ENCODE results near the gene BUD13. TPM values are rescaled to one million over a fixed set of nuclear protein-coding genes. Genes with fewer than 3 reads are reported as not detected.

The BUD13 gene
- total and polyA plus RNA-seq, 11 donors, result 4.3 to 10.0 (median 7.1) TPM

DNA sequence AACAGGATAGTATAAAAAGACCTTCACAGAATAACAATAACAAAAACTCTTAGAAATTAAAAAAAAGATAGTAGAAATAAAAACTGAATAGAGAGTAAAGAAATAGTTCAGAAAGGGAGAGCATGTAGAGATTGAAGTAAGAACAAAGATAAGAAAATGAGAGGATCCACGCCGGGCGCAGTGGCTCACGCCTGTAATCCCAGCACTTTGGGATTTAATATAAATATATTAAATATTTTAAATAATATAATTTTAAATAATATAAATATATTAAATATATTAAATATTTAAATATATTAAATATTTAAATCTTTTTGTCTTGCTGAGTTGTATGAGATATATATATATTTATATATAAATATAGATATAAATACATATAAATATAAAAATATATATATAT is 39.3 kb upstream of the BUD13 start:
- no peak overlapping the region for H3K4me3 ChIP-seq
- H3K36me3 ChIP-seq, result no peaks in the 10 kb centered on the region
- no peak overlapping the region for H3K27ac ChIP-seq
- 84 to 97% (median 91%) methylated on average over 4 of the region's 4 CpGs for WGBS, 4 donors
- TF ChIP-seq POLR2A (IDR thresholded peaks at IDR 0.05), result no peak
- H3K4me1 ChIP-seq, result peaks cover 0 to 14% (median 0%) of the 10 kb centered on the region in 12 donors
- intact Hi-C loops (cut with DNase I), result no loop called here
- no peak for ATAC-seq
- H3K27me3 ChIP-seq, result no peaks in the 10 kb centered on the region
- H3K9me3 ChIP-seq, result peaks cover 0 to 4% (median 0%) of the 10 kb centered on the region in 12 donors
- no peak for DNase-seq

DNA sequence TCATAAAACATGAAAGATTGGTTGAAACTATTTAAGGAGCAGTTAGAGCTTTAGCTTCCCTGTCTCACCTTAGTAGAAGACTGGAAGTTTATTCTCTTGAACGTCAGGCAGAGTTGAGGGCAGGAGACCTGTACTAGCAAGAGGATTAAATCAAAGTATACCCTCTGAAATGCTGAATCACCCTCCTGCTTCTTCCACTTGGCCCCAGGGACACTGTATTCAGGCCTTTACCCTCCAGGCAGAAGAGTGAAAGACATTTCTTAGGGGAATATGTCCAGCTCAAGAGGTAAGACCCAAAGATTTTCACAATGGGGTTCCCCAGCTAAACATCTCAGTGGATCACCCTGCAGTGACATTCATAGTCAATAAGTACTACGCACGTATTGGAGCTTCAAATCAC is 38.4 kb upstream of the BUD13 start:
- Histone ChIP-seq H3K9me3 (peaks cover 0 to 4% (median 0%) of the 10 kb centered on the region in 12 donors), H3K4me3 (no peak overlapping the region), H3K27me3 (no peaks in the 10 kb centered on the region), H3K4me1 (peaks cover 0 to 14% (median 0%) of the 10 kb centered on the region in 12 donors), H3K36me3 (no peaks in the 10 kb centered on the region), H3K27ac (no peak overlapping the region)
- DNase-seq (no peak), ATAC-seq (no peak)
- WGBS, 4 donors, result 78 to 86% (median 82%) methylated on average over 3 of the region's 3 CpGs
- intact Hi-C loops (cut with DNase I), result no loop called here
- TF ChIP-seq POLR2A (IDR thresholded peaks at IDR 0.05), result no peak
- TF ChIP-seq, protein P1, sequence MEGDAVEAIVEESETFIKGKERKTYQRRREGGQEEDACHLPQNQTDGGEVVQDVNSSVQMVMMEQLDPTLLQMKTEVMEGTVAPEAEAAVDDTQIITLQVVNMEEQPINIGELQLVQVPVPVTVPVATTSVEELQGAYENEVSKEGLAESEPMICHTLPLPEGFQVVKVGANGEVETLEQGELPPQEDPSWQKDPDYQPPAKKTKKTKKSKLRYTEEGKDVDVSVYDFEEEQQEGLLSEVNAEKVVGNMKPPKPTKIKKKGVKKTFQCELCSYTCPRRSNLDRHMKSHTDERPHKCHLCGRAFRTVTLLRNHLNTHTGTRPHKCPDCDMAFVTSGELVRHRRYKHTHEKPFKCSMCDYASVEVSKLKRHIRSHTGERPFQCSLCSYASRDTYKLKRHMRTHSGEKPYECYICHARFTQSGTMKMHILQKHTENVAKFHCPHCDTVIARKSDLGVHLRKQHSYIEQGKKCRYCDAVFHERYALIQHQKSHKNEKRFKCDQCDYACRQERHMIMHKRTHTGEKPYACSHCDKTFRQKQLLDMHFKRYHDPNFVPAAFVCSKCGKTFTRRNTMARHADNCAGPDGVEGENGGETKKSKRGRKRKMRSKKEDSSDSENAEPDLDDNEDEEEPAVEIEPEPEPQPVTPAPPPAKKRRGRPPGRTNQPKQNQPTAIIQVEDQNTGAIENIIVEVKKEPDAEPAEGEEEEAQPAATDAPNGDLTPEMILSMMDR (IDR thresholded peaks at IDR 0.05), result no peak

DNA sequence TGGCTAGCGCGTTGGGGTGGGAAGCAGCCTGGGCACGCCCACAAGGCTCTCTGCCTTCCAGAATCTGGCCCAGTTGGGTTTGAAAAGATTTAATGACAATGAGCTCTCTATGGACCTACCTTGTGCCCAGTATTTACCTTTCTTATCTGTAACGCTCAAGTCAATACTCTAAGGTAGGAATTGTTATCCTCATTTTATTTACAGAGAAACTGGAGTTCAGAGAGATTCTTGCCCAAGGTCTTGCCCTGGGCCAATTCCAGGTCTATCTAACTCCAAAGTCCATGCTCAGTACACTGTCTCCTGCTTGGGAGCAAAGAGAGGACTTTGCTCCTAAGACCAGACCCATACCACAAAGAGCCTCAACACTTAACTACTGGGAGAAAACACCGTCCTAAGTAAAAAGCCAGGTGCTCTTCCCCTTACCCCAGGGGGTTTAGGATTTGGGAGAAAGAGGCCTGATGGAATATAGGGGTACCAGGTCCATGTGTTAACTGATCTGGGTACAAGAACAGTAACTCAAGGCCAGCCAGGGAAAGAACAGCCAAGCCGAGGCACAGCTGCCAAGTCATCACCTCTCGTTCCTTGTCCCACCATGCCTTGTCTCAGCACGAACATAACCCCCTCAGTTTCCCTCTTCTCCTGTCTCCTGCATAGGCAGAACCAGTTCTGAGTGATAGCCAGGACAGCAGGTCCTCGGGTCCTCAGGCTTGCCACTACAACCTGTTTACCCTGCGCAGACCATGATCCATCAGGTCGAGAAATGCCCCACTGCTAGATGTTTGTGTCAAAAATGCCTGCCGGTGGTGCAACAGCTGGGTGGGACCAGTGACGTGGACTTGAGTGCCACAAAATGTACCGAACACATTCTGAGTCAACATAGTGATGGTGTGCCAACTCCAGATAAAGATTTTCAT is 35.7 kb upstream of the BUD13 start:
- 81 to 86% (median 83%) methylated on average over 14 of the region's 14 CpGs for WGBS, 4 donors
- intact Hi-C loops (cut with DNase I), result no loop called here

DNA sequence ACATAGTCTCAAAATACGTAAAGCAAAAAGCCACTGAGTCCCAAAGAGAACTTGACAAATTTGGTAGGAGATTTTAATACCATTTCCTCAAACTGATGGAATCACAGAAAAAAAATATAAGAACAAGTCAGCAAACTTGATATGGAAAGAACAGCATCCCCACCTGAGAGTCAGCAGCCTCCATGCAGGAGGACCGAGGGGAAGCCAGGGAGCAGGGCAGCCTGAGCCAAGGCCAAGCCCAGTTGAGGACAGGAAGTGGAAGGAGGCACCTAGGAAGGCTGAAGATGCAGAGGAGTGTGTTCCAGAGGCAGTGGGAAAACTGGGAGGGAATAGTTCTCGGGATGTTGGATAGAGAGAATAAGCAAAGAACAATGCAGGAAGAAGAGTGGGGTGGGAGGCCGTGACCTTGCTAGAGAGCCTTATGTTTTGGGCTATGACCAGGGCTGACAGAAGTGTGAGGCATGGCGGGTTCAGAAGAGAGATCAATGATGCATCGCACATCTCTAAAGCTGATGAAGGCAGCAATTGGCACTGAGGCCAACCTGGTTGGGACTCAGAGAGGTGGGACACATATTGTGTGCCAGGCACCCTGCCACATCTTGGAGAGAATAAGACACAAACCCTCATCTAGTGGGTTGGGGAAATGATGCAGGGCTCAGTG is 34.9 kb upstream of the BUD13 start:
- no peak for DNase-seq
- TF ChIP-seq, protein P1 (IDR thresholded peaks at IDR 0.05), result no peak
- TF ChIP-seq POLR2A (IDR thresholded peaks at IDR 0.05), result no peak
- ATAC-seq, result no peak
- Histone ChIP-seq H3K27me3 (no peaks in the 10 kb centered on the region), H3K4me1 (no peaks in the 10 kb centered on the region), H3K4me3 (no peak overlapping the region), H3K9me3 (no peaks in the 10 kb centered on the region), H3K36me3 (no peaks in the 10 kb centered on the region), H3K27ac (no peak overlapping the region)
- 84 to 91% (median 86%) methylated on average over 6 of the region's 6 CpGs for WGBS, 4 donors
- intact Hi-C loops (cut with DNase I), result no loop called here

More for the DNA sequence above, 35.7 kb upstream of the BUD13 start:
- TF ChIP-seq, protein P1 (IDR thresholded peaks at IDR 0.05), result no peak
- TF ChIP-seq POLR2A (IDR thresholded peaks at IDR 0.05), result no peak
- no peak for ATAC-seq
- DNase-seq, result no peak
- no peak overlapping the region for H3K4me3 ChIP-seq
- H3K27ac ChIP-seq, result no peak overlapping the region
- H3K9me3 ChIP-seq, result peaks cover 0 to 4% (median 0%) of the 10 kb centered on the region in 12 donors
- no peaks in the 10 kb centered on the region for H3K36me3 ChIP-seq
- H3K4me1 ChIP-seq, result peaks cover 0 to under 1% (median 0%) of the 10 kb centered on the region in 12 donors
- no peaks in the 10 kb centered on the region for H3K27me3 ChIP-seq

Data from heart left ventricle (tissue), 16 donors.